GM18870 (cell line): ENCODE results near the gene CEPT1.
"Not testable (repeated sequence)": the region's sequence is repeated elsewhere in the genome, so short reads cannot be mapped to it uniquely, and the experiment has no call there.

Source experiments
- ATAC-seq: cut with Tn5 transposase; IDR thresholded peaks from one replicate; pipeline ENCODE4 v1.9.1; 2021; ENCODE audit warnings: moderate library complexity; ENCODE audit not compliant: unreplicated experiment

Gene CEPT1

DNA sequence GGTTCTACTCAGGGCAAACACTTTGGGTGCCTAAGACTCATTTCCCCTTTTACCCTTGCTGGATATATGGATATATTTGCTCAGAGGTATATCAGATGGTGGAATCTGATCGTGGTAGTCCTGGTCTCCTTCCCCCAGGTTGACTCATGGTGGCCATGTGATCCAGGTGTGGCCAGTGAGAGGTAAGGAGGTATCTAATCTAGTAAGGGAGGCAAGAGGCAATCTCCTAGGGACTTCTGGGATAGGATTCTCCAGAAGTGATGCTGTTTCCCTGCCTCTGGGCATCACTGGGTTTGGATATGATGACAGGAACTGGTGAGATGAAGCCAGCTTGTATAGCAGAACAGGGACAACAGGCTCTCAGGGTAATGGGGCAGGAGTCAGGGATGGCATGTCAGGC, 68.9 kb downstream of the CEPT1 start:
- no peak for ATAC-seq

DNA sequence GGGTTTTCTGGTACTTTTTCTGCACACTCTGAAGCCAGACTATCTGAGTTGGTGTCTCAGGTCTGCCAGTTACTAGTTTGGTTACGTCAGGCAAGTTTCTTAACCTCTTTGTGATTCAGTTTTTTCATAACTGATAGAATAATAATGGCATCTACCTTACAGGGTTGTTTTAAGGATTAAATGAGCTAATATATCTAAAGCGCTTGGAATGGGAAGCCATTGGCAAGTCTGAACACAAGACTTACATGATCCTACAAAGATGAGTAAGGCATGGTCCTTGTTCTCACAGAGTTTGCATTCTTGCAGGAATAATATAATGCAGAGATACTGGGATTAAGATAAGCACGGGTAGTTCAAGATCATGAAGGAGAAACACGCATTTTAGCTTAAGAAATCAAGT, 69.6 kb downstream of the CEPT1 start:
- ATAC-seq = no peak

DNA sequence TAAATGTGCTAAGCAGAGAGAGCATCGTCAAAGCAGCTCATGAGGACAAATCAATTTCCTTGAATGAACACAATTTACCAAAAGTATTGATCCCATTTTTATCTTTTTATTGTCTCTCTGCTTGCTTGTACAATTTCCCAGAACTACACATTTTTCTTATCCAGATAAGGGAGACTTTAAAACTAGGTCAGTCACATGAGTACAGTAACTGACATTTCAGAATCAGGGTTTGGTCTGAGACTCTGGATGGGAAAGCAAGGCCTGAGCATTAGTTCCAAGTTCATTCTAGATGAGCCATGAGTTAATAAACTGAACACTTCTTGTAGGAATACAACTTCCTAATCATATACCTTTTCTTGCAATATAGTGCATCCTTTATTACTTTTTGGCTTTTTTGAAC, 71.9 kb downstream of the CEPT1 start:
- ATAC-seq = no peak

DNA sequence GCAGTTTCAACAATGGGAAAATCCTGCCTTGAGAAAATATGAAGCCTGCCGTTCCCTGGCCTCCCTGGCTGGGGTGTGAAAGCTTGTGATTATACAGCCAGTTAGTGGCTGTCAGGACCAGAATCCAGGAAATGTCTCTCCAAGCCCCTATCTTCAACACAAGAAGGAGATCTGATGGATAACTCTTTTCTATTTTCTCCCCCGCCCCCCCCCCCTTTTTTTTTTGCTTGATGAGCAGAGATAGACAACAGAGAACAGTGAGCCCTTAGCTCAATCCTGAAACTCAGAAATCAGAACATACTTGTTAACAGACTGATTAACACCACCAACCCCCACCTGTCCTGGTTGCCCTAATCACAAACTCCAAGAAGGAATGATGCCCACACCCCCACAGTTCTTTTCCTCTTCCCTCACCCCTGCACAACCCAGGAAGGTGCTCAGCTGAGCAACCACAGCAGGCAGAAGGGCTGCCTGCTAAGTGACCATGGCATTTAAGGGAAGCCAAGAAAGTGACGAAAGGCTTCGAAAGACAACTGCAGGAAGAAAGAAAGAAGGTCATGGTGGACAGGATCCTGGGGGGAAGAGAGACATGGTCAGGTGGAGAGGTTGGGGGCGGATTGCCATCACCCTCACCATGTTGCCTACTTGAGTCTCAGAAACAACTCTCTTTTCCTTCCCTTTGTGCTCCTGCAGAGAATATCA, 72.8 kb downstream of the CEPT1 start:
- ATAC-seq = no peak

DNA sequence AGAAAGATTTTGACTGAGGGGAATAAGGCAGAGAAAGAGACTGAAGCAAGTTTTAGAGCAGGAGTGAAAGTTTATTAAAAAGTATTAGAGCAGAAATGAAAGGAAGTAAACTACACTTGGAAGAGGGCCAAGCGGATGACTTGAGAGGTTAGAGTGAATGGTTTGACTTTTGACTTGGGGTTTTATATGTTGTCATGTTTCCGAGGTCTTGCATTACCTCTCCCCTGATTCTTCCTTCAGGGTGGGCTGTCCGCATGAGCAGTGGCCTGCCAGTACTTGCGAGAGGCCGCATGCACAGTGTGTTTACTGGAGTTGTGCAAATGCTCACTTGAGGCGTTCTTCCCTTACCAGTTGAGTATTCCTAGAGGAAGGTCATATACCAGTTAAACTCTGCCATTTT, 73.4 kb downstream of the CEPT1 start:
- no peak for ATAC-seq

DNA sequence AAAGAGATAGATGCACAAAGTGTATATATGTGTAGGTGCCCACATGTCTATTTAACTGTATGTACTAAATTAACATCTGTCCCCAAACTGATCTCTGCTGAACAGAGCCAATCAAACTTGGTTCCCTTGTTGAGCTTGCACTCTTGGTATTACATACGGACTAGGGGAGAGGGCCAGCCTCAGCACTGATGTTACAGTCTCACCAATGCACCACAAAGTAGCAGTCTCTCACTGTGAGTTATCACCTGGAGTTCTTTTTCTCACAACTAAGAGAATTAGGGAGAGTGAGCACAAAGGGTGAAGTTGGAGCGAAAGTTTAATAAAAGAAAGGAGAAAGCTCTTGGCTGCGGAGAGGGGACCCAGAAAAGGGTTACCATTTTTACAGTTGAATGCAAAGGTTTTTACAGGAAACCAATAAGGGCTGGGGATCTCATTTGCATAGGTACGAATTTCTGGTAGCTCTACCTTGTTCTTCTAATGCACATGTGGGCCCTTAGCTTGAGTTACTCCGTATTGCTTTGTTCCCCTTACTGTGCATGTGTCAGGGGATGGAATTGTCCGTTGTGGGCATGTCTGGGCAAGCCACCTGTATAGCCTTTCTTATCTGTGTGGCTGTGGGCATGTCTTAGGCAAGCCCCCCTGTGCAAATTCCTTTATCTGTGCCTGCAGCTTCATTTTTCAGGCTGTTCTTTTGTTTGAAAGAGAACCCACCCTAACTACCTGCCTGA, 74.2 kb downstream of the CEPT1 start:
- no peak for ATAC-seq

DNA sequence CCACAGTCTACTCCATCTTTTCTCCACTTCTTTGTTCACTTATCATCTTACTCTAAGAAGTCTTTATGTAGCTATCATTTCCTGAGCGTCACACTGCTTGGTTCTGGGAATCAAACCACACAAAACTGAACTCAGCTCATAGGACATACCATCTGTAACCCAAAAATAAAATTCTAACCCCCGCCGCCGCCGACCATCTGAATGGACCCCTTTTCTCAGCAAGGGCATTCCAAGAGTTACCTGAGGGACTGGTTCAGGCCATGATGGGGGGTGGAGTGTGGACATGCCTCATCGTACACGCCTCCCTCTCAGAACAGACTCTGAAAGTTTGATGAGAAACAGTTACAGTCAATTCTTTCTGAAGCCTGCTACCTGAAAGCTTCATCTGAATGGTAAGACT, 74.9 kb downstream of the CEPT1 start:
- ATAC-seq = no peak

DNA sequence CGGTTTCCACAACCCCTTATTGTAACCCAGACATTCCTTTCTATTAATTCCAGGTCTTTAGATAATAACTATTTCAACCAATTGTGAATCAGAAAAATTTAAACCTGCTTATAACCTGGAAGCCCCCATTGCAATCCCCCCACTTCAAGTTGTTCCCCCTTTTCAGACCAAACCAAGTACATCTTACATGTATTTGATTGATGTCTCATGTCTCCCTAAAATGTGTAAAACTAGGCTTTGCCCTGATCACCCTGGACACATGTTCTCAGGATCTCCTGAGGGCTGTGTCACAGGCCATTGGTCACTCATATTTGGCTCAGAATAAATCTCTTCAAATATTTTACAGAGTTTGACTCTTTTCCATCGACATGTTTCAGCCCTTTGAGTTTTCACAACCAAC, 75.3 kb downstream of the CEPT1 start:
- ATAC-seq = not testable (repeated sequence)

DNA sequence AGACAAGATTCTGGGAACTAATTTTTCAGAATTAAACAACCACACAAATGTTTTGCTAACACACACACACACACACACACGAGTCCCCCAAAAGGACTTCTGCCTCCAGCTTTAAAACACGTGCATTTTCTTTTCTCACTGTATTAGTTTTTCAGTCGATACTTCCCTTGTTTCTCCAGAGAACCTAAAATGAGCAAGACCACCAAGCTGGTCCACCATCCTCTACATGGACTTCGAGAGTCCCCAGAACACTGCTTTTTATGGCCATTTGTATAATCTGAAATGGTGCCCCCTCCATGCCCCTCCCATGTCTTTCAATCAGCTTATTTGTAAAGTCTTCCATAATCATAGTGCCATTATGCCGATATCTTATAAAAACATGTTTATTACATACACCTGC, 76.7 kb downstream of the CEPT1 start:
- no peak for ATAC-seq

DNA sequence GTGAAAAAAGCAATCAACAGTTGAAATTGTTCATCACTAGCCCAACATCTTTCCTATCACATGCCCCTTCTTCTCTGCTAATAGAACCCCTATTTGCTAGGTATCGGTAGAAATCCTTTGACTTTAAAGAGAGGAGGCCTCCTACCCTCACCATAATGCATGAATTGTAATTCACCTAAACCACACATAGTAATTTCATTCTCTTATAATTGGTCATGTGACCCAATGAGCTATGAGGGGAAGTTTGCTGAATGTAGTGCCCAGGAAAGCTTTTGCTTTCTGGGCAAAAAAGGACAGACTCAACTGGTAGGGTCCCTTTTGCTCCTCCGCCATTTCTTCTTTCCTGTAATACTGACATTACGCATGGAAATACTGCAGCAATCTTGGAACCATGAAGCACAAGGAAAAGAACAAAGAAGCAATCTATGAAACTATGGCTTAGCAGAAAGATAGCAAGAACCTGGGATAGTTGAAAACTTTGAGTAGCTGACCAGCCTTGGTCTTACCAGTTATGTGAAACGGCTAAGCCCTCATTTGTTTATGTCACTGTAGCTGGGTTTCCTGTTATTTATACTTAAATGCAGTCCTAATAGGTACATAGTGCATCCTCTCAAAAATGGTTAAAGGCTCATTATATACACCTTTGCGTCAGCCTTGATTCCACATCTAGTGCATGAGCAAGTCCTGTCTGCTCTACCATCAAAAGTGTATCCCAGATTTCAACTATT, 77.3 kb downstream of the CEPT1 start:
- no peak for ATAC-seq

DNA sequence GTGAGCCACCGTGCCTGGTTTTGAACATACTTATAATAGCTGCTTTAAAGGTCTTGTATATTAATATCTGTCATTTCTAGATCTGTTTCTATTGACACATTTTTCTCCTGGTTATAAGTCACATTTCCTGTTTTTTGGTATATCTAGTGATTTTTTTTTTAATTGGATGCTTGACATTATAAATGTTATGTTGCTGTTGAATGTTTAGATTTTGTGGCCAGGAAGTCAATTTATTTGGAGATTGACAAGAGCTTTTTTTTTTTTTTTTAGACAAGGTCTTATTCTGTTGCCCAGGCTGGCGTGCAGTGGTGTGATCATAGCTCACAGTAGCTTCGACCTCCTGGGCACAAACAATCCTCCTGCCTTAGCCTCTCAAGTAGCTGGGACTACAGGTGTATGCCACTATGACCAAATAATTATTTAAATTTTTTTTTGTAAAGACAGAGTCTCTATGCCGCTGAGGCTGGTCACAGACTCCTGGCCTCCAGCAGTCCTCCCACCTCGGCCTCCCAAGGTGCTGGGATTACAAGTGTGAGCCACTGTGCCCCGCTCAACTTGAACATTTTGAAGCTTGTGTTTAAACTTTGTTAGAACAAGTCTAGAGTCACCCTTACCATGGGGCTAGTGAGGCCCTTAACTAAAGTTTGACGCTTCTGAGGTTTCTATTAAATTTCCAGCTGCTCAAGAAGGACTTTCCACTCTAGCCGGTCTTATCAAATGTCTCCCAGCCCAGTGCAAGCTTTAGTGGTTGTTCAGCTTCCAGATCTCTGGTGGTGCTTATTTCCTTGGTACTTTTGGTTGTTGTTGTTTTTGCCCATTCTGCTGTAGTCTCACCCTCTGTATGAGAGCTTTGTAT, 78.9 kb downstream of the CEPT1 start:
- no peak for ATAC-seq

DNA sequence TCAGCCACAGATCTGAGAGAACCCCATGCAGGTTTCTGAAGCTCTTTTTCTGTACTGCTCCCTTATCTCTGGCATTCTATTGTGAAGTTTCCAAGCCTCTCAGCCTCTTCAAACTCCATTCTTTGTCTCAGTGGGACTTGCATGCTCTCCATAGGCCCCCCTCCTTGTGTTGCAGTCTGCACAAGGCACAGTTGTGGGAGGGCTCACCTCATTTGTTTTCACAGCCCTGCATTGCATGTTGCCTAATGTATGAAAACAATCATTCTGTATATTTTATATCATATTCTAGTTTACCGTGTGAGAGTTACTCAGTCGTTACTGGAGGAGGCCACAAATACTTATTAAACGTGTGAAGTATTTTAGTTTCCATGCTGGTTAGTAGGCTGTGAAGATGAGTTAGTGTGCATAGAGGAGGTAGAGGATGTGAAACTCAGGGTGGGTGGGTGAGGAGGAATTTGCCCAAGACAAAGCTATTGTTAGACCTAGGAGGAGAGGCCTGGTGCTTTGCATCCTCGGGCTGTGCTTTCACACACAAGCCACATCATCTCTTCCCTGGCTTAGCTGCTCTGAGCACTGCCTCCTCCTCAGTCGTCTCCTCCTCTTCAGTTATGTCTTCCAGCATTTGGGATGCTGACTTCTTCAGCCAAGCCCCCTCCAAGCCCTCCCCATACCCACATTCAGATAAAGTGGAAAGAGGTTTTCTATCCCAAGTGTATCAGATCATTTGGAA, 79.7 kb downstream of the CEPT1 start:
- peak; percentile 19 for ATAC-seq

DNA sequence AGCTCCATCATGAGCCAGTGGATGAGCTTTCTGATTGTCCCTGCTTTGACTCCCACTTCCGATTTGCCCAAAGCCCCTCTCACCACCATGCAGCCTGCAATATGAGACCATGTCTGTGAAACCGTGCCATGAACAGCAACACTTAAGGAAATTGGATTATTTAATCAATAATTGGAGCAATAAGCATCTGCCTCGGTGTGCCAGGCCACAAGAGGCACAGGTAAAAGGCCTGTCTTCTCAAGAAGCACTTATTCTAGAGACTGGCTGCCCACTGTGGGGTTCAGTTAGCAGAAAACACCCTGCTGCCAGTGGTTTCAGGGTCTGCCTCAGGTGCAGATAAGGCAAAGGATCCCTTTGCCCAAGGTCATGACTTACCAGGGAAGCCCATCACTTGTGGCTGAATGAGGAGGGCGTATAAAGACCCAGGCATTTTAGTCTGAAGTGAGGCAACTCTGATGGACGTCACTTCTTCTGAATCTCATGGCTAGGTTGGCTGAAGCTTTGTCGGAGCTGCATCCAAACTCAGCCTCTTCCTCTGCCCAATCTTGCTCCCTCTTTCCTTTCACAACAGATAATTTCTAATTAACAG, 80.4 kb downstream of the CEPT1 start:
- ATAC-seq = no peak

DNA sequence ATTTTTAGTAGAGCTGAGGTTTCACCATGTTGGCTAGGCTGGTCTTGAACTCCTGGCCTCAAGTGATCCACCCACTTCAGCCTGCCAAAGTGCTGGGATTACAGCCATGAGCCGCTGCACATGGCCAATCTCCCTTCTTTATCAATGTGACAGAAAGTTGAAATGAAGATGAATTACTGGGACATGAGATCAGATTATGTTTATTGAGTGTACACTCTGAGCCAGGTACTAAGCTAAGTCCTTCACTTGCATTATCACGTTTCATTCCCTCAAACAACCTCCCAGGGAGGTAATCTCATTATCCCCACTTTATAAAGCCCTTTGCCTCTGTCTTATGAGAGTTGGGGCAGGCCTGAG, 81.2 kb downstream of the CEPT1 start:
- no peak for ATAC-seq

DNA sequence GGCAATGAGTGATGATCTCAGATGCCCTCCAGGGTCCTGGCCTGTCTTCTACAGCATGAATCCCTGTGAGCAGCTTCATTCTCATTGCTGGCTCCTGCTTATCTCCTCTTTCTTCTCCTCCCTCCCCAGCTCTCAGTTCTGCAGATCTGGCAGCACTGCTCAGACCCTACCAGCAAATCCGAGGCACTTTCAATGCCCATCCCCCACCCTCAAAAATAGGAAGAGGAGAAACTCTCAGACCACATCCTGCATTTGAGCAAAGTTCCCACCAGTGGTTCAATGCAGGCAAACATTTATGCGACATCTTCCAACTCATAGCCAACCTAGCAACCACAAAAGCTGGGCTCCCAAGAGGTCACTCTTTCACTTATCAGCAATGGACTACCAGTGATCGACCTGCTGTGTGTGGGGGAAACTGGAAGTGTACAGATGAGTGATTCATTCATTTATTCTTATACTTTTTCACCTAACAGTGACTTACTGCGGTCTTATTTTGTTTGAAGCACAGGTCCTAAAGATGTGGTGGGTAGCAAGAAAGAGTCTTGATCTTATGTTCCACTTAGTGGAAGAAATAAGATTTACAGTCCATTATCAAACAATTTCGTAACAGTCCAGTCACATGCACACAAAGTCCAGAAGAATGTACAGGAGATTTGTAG, 81.7 kb downstream of the CEPT1 start:
- ATAC-seq = peak; percentile 62

DNA sequence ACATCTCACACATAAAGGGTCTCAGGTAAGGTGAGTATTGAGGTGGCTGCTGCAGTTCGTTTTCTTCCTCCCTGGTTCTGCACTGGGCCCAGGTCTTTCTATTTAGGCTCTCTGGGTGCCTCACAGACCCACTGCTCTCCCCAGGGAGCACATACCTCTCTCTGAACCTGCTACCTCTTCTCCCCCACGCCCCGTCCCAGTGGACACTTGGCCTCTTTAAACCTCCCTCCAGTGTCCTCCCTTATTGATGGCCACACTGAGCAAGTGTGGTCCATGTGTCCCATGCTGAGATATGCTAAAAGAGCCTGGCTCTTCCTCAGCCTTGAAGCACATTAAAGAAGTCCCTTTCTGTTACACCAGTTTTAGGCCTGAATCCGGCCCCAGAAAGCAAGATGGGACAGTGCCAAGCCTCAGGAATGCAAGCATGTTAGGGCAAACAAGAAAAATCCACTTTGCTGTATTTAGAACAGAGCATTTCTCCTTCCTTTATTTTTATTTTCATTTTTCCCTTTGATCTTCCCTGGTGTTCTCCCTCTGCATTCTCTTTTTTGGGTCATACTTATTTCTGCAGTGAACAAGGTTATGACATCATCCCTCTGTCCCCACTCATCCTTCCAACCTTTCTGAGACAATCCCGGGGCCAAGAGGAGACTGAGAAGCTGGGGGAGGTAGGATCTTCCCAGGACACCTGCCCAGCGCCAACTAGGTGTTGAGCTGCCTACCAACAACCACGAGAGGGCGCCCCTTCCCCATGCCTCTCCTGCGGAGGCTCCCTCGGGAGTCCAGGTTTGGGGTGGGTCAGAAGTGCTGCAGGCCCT, 82.5 kb downstream of the CEPT1 start:
- ATAC-seq = no peak

DNA sequence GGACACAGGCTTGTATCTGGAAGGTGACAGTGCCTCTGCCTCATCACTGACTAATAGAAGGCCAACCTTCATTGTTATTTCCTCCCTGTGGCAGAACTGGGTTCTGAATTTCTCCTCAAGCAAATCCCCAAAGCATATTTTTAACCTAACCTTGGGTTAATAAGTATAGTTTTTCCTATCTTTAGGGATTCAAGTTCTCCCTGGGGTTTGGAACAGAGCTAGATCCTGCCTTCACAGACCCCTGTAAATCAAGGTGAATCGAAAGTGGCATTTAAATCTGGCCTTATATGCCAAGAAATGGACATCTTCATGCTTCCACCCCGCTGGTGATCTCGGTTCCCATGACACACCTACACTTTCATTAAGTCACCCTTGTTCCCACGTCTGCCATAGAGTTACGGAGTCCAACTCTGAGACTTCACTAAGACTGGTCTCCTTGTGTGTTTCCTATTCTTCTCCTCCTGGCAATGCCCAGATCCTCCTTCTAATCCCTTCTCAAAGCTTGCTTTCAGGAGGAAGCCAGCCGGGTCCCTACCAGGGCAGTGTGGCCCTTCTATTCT, 83.2 kb downstream of the CEPT1 start:
- no peak for ATAC-seq

DNA sequence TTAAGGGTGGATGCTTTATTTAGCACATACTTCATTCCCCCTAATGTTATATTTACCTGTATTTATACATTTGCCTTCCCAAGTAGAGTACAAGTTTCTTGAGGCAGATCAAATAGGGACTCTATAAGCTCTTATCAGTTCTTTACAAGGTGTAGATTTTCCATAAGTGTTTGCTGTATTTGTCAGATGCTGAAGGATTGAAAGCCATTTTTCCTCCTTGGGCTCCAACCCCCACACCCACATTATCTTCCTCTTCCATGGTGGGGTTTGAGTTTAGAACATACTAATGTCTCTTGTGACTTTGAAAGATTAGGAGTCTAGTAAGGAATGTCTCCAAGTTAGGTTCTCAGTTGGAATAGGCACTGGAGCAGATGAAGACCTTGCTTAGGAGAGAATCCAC, 85.1 kb downstream of the CEPT1 start:
- ATAC-seq = no peak
